Ovary (tissue), 3 donors: ENCODE results near the gene ANKMY1.

ENCODE experiments used
- POLR2A ChIP-seq: fragments of 450-650 bp; IDR thresholded peaks from one replicate; pipeline ENCODE4 v1.6.1; 2017; ENCODE audit warnings: antibody characterized with exemption, mild to moderate bottlenecking, moderate library complexity
- TF ChIP-seq, protein P1 (sequence below), 3 donors: fragments of 450-650 bp in 2 of 3; fragments of 200-600 bp in 1 of 3; IDR thresholded peaks; one replicate each; pipeline versions ENCODE4 v1.5.1 to v1.8.0; 2016 to 2022; ENCODE audit warnings: antibody characterized with exemption in 3 of 3, mild to moderate bottlenecking in 1 of 3
- donor health status: DM: no; HTN: no; CAD: no.

DNA sequence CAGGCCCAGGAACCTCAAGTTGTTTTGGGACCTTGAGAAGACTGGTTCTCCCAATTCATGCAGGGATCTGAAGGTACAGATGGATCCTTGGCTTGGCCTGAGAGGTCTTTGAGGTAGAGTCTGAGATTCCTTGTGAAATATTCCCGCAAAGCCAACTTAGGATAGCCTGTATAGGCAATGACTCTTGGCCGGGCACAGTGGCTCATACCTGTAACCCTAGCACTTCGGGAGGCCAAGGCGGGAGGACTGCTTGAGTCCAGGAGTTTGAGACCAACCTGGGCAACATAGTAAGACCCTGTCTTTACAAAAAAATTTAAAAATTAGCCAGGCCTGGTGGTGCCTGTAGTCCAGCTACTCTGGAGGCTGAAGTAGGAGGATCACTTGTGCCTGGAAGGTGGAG is 40.4 kb downstream of the ANKMY1 start:
- no peak for TF ChIP-seq POLR2A
- TF ChIP-seq, protein P1, sequence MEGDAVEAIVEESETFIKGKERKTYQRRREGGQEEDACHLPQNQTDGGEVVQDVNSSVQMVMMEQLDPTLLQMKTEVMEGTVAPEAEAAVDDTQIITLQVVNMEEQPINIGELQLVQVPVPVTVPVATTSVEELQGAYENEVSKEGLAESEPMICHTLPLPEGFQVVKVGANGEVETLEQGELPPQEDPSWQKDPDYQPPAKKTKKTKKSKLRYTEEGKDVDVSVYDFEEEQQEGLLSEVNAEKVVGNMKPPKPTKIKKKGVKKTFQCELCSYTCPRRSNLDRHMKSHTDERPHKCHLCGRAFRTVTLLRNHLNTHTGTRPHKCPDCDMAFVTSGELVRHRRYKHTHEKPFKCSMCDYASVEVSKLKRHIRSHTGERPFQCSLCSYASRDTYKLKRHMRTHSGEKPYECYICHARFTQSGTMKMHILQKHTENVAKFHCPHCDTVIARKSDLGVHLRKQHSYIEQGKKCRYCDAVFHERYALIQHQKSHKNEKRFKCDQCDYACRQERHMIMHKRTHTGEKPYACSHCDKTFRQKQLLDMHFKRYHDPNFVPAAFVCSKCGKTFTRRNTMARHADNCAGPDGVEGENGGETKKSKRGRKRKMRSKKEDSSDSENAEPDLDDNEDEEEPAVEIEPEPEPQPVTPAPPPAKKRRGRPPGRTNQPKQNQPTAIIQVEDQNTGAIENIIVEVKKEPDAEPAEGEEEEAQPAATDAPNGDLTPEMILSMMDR (IDR thresholded peaks at IDR 0.05), result no peak
